Rectal smooth muscle tissue (tissue), 1 donor: ENCODE data around the gene FA2H.
"Not testable (repeated sequence)": the region's sequence is repeated elsewhere in the genome, so short reads cannot be mapped to it uniquely, and the experiment has no call there.

Experiments used
- H3K27ac ChIP-seq: one replicate; pipeline ENCODE4 v1.7.0; 2013; ENCODE audit warnings: low read depth, low read length, inconsistent platforms
- H3K27me3 ChIP-seq: one replicate; pipeline ENCODE4 v1.7.0; 2013; ENCODE audit warnings: low read length; ENCODE audit not compliant: control insufficient read depth, insufficient read depth
- H3K36me3 ChIP-seq: one replicate; pipeline ENCODE4 v1.7.0; 2013; ENCODE audit warnings: low read length; ENCODE audit not compliant: control insufficient read depth, insufficient read depth
- H3K4me1 ChIP-seq: one replicate; pipeline ENCODE4 v1.7.0; 2013; ENCODE audit warnings: low read length; ENCODE audit not compliant: control insufficient read depth, insufficient read depth
- H3K4me3 ChIP-seq: one replicate; pipeline ENCODE4 v1.7.0; 2013; ENCODE audit warnings: low read length
- H3K9ac ChIP-seq: one replicate; pipeline ENCODE4 v1.7.0; 2013; ENCODE audit warnings: low read length

The FA2H gene

DNA sequence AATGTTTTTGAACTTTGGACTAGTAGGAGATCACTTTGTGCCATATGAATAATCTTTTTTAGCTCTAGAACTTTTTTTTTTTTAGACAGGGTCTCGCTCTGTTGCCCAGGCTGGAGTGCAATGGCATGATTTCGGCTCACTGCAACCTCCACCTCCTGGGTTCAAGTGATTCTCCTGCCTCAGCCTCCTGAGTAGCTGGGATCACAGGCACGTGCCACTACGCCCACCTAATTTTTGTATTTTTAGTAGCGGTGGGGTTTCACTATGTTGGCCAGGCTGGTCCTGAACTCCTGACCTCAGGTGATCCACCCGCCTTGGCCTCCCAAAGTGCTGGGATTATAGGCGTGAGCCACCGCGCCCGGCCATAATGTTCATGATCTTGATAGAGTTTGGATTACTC, 105.7 kb downstream of the FA2H start:
- H3K9ac ChIP-seq, H3K27me3 ChIP-seq, H3K27ac ChIP-seq, H3K4me3 ChIP-seq, H3K4me1 ChIP-seq: not testable (repeated sequence)
- peaks cover 11% of the 10 kb centered on the region for H3K36me3 ChIP-seq

DNA sequence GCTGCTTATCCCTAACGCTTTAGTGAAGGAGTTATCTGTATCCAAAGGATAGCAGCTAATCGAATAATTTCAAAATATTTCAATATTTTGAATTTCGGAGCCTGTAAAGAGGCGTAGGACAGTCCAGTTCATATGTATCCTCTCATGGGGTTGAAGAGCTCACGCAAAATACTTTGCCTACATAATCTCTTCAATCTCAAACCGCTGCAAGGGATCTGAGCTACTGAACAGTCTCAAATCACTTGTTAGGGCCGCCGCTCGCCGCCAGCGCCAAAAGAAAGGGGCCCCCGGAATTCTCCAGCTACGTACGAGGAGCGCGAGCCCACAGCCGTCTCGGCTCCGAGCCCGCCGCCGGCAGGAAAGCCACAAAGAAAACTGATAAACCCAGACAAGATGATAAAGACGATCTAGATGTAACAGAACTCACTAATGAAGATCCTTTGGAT, 107.3 kb downstream of the FA2H start:
- Histone ChIP-seq H3K9ac (no peak overlapping the region), H3K36me3 (peaks cover 11% of the 10 kb centered on the region), H3K27me3 (no peaks in the 10 kb centered on the region), H3K4me3 (peak overlapping the region; percentile 74), H3K27ac (peak overlapping the region; percentile 34), H3K4me1 (no peaks in the 10 kb centered on the region)

DNA sequence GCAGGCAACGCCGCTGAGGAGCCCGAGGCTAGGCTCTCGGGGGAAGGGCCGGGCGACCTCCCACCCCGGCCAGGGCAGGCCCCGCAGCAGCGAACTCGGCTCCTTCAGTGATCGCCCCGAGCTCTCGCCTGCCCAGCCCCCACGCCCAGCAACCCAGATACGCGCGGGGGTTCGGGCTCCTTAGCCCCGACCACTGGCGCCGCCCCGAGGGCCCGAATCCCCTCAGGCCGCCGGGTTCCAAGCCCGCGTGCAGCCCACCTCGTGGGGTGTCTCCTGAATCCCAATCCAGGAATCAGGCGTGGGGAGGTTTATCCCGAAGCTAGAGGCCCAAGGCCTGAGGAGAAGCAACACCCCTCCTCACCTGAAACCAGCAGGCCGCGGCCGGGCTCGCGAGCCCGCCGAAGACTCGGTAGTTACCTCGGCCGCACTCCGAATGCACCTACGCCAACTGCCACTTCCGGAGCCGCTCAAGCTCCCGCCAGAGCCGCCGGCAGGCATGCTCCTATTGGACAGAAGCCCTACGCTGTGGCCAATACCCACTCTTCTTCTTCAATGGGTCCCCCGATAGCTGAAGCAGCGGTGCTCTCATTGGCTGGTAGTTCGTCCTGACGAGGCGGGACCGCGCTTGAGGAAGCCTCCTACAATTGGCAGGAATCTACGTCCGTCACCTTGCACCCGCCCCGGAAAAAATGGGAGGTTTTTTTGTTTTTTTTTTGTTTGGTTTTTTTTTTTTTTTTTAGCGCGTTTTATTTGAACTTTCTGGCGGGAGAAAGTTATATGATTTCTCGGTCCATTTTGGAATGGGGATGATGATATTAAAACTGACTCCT, 108.0 kb downstream of the FA2H start, which contains the start of gene RFWD3:
TSS of gene RFWD3 (minus strand) at position 453 of the 830 bp plus-strand sequence. CDS start 5,428 bp downstream, outside the sequence.
- peak within 1 kb of the TSS; percentile 75 for H3K4me3 ChIP-seq
- H3K4me1 ChIP-seq = no peaks in the 10 kb centered on the region
- peak within 1 kb of the TSS; percentile 6 for H3K9ac ChIP-seq
- peak within 1 kb of the TSS; percentile 34 for H3K27ac ChIP-seq
- H3K27me3 ChIP-seq = no peaks in the 10 kb centered on the region
- H3K36me3 ChIP-seq = peaks cover 11% of the 10 kb centered on the region

DNA sequence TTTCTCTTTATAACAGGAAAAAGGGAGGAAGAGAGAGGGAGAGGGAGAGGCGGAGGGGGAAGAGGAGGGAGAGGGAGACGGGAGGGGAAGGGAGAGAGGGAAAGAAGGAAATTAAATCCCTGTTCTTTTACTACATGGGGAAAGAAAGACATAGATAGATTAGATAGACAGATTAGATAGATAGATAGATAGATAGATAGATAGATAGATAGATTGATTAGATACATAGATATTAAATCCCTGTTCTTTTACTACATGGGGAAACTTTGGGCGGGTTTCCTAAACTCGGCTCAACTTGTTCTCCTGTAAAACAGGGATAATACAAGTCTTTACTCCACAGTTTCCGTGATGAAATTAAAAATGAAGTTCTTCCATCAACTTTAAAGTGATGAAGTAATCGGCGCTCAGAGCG, 108.6 kb downstream of the FA2H start:
- Histone ChIP-seq H3K27ac (no peak overlapping the region), H3K9ac (no peak overlapping the region), H3K4me1 (no peaks in the 10 kb centered on the region), H3K4me3 (peak overlapping the region; percentile 75), H3K36me3 (peaks cover 13% of the 10 kb centered on the region), H3K27me3 (no peaks in the 10 kb centered on the region)
